Superior temporal gyrus (tissue), 1 donor: Measurements from ENCODE around the gene NBDY.
"Not testable (repeated sequence)": the region's sequence is repeated elsewhere in the genome, so short reads cannot be mapped to it uniquely, and the experiment has no call there.

Experiments
- DNase-seq: peaks from one replicate; pipeline ENCODE4 v3.0.0-alpha.2; 2016; ENCODE audit errors: extremely low spot score

Gene NBDY

DNA sequence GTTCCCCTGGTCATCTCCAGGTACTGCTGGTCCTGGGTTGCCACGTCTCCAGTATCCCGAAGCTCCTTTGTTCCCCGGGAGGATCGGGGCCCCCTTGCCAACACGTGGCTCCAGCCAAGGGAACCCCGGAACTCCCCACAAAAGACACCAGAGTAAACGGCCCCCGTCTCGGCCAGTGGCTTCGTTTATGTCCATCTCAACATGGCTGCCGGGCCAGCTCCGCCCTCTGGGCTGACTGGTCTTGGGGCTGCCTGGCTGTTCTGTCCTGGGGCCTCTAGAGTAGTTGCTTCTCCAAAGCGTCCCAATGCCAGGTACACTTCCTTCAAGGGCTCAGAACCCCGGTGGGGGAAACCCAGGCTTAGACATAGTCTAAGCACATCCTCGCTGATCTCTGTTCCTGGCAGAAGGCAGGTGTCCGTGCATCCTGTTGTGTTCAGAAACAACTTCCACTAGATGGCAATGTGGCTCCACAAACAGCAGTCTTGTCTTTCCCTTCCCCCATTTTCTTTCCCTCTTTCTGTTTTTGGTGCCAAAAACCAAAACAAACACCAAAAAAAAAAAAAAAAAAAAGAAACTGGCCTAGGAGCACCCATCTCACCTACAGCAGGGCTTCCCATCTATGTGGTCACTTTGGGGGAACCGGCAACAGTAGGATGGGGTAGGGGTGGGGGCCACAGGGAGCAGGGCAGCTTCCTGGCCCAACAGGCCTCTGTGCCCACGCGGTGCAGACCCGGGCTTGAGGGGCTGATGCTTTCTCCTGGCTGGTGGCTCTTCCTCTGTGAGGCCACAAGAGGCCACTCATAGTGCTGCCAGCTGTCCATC is 35.3 kb downstream of the NBDY start:
- peak; percentile 90 for DNase-seq

GRCh38 chrX:56764975-56765791 is 36.1 kb downstream of the NBDY start:
- no peak for DNase-seq

GRCh38 chrX:56765811-56766553 is 36.9 kb downstream of the NBDY start:
- no peak for DNase-seq

GRCh38 chrX:56766554-56767347 is 37.7 kb downstream of the NBDY start:
- no peak for DNase-seq

DNA sequence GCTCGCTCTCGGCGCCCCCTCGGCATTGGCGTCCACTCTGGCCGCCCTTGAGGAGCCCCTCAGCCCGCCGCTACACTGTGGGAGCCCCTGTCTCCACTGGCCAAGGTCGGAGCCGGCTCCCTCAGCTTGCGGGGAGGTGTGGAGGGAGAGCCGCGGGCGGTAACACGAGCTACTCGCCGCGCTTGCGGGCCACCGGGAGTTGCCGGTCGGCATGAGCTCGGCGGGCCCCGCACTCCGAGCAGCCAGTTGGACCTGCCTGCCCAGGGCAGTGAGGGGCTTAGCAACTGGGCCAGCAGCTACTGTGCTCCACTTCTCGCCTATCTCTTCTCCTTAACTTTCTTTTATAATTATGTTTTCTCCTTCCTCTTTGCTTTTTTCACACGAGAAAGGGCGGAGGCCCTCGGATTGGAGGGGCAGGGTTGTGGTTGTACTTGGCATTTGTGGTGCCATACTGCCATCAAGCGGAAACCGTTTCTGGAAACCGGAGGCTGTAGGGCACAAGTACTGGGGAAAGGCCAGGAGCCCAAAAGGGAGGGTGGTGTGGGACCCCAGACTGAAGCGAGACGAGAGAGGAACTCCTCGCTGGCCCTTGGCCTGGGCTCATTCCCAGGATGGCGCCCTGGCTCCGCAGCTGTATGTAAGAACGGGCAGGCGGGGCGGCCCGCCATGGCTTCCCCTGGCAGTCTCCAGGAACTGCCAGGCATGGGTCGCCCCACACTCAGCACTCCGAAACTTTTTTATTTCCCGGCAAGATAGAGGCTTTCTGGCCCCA is 38.5 kb downstream of the NBDY start:
- DNase-seq: not testable (repeated sequence)

DNA sequence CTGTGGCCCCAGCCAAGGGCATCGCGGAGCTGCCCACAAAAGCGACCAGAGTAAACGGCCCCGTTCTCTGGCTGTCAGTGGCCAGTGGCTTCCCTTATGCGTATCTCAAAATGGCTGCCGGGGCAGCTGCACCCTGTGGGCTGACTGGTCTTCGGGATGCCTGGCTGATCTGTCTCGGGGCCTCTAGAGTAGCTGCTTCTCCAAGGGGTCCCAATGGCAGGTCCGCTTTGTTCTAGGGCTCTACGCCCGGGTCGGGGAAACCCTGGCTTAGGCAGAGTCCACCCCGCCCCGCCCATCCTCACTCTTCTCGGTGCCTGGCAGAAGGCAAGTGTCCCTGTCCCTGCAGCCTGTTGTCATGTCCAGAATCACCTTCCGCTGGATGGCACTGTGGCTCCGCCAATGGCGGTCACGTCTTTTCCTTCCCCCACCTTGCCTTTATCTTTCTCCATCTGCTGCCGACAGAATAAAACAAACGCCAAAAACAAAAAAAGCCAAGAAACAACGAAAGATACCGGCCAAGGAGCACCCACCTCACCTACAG is 39.1 kb downstream of the NBDY start:
- DNase-seq: not testable (repeated sequence)

GRCh38 chrX:56772675-56773521 is 43.9 kb downstream of the NBDY start:
- DNase-seq: not testable (repeated sequence)

GRCh38 chrX:56773522-56774060 is 44.5 kb downstream of the NBDY start:
- DNase-seq: not testable (repeated sequence)

DNA sequence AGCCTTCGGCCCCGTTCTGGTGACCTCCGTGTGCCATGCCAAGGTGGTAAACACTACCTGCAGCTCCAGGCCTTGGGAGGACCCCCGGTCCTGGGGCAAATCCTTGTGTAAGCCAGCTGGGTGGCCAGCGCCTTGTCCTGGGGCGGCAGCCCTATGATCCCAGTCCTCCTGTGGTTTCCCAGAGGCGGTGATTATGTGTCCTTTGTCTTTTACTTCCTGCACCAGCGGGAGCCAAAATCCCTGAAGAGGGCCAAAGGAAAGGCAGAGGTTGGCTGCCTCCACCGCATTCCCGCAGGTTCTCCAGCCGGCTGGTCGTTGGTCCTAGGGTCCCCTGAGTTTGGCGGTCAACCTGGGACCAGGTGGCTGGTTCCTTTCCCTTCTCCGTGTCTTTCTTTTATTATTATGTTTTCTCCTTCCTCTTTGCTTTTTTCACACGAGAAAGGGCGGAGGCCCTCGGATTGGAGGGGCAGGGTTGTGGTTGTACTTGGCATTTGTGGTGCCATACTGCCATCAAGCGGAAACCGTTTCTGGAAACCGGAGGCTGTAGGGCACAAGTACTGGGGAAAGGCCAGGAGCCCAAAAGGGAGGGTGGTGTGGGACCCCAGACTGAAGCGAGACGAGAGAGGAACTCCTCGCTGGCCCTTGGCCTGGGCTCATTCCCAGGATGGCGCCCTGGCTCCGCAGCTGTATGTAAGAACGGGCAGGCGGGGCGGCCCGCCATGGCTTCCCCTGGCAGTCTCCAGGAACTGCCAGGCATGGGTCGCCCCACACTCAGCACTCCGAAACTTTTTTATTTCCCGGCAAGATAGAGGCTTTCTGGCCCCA is 49.3 kb downstream of the NBDY start:
- not testable (repeated sequence) for DNase-seq

- not testable (repeated sequence) for DNase-seq
Measured at GRCh38 chrX:56778924-56779468, 50.0 kb downstream of the NBDY start.

- DNase-seq: not testable (repeated sequence)
Measured at GRCh38 chrX:56780681-56781649, 51.9 kb downstream of the NBDY start.

DNA sequence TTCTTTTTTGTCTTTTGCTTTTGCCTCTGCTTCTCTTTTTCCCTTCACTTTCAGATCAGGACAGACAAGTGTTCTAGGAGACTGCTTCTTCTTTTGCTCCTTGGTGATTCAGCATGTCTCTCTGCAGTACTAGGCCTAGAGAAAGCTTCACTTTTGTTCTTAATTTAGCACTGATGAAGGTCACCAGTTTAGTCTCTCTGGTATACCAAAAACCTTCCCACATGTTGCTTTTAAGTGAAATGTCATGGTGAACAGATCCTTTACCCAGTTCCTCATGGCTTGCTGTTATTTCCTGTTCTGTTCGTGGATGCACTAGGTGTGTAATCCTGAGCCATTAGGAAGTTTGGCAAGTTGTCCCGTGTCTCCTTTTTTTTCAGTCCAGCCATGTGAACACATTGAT is 53.3 kb downstream of the NBDY start:
- DNase-seq: no peak

DNA sequence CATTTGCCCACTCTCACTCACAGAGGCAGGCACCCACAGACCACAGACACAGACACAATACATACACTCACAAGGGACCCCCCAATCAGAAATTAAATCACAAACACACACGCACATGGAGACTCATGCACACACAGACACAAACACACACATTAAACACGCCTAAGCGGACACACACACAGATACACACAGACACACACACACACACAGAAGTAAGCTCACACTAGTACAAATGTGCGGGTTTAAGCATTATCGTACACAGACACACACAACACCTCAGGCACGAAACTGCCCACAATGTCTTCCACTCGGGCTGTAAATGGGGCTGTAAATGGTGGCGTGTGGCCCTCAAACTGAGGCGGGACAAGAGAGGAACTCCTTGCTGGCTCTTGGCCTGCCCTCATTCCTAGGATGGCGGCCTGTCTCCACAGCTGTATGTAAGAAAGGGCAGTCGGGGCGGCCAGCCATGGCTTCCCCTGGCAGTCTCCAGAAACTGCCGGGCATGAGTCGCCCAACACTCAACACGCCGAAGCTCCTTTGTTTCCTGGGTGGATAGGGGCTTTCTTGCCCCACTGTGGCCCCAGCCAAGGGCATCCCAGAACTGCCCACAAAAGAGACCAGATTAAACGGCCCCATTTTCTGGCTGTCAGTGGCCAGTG is 53.9 kb downstream of the NBDY start:
- DNase-seq: no peak

- peak; percentile 61 for DNase-seq
Measured at GRCh38 chrX:56783450-56783831, 54.4 kb downstream of the NBDY start.

DNA sequence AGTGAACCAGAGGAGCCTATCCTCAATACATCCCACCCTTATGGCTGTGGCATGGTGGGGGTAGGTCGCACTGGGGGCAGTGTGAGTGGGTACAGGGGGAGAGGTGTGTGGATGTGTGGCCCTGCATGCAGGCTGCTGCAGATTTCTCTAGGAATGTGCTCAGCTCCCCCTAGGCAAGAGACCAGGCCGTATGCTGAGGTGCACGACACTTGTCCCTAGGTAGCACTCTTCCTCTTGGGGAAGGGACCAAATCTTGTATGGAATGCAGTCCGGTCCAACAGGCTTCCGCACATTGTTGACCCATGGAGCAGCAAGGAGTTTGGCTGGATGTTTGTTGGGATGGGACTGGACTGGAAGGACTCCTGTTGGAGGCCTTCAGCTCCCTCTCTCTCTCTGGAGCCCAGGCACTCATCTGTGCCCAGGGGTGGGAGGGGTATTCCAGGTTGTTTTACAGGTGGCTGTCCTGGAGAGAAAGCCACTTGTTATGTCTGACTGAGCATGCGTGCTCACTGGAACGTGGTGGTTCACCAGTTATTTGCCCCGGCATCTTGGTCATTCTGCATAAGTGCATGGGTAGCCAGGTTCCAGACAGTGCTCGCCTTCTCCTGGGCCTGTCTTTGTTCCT is 55.1 kb downstream of the NBDY start:
- no peak for DNase-seq

DNA sequence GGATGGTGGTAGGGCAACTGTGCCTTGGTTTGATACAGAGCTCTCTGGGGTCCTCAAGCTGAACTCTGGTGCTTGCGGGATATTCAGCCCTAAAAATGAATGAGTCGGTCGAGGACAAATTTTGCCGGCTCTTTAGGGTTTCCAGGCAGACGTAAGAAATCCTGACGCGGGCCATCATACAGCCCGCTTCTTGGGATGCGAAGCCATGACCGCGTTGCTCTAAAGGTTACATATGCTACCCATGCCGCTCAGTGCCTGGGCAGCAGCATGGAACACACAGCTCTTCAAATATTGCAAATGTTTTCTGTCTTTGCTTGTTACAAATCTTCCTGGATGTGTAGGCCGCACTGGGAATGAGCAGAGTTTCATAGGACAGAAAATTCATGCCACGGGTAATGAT is 55.6 kb downstream of the NBDY start:
- DNase-seq: no peak
